NOMO-1 (cell line): ENCODE measurements around the gene C22orf39.
A peak's percentile ranks its signal among the peaks of the same experiment; 100 is the strongest.

Experiments
- DNase-seq, 2 experiments: peaks; one replicate each; lab custom pipeline; 2025; ENCODE audit not compliant: unreplicated experiment in 2 of 2; lab: John Stamatoyannopoulos, UW

The C22orf39 gene, protein sequence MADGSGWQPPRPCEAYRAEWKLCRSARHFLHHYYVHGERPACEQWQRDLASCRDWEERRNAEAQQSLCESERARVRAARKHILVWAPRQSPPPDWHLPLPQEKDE

DNA sequence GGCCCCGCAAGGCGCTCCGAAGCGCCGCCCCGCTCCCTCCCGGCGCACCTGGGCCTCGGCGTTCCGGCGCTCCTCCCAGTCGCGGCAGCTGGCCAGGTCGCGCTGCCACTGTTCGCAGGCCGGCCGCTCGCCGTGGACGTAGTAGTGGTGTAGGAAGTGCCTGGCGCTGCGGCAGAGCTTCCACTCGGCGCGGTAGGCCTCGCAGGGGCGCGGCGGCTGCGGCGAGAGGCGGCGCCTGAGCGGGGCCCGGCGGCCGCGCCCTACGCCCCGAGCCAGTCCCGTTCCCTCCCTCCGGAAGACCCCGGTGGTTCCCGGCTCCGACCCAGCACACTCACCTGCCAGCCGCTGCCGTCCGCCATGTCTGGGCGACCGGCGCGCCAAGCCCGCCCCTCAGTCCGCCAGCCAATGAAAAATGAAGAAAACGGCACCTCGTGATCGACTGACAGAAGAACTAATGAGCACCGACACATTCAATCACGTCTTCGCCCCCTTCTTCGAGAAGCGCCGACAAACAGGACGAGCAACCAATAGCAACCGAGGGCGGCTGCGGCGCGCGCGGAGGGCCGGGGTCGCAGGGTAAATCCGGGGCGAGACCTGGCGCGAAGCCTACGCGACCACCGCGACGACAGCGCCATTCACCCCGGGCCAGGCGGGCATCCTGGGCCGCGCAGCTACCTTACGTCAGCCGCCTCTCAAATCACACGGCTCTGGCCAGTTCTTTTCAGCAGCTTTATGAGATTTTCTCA lies at the start of gene C22orf39:
C22orf39 (minus strand) TSS at position 382 of the 746 bp plus-strand sequence; CDS start at position 359, 23 bp downstream.
- peak; percentile 92 for DNase-seq

DNA sequence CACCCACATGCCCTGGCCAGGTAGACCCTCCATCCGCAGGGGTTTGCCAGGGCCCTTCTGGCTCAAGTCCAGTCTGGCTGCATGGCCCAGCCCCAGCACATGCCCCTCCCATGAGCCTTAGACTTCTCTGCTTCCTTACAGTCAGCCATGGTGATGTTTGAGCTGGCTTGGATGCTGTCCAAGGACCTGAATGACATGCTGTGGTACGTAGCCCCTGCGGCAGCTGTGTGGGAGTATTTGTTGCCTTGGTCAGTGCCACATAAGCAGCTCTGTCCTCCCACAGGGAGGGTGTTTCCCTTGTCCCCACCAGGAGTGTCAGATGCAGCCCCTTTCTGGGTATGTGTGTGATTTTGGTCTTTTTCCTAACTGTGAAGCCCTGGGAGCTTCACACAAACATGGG lies 49.7 kb upstream of the C22orf39 start:
- DNase-seq: no peak

DNA sequence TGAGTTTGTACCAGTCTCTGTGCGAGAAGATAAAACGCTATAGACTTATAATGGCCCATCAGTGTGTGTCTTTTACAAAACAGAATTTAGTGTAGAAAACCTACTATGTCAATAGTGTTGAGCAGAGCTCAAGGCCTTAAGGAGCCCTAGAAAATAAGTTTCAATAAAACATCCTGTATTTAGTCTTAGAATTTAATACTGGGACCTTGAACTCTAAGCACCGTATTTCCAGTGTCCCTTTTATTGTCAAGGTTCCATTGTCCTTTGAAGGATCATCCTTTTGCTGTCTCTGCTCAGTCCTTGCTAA lies 48.8 kb upstream of the C22orf39 start:
- no peak for DNase-seq

DNA sequence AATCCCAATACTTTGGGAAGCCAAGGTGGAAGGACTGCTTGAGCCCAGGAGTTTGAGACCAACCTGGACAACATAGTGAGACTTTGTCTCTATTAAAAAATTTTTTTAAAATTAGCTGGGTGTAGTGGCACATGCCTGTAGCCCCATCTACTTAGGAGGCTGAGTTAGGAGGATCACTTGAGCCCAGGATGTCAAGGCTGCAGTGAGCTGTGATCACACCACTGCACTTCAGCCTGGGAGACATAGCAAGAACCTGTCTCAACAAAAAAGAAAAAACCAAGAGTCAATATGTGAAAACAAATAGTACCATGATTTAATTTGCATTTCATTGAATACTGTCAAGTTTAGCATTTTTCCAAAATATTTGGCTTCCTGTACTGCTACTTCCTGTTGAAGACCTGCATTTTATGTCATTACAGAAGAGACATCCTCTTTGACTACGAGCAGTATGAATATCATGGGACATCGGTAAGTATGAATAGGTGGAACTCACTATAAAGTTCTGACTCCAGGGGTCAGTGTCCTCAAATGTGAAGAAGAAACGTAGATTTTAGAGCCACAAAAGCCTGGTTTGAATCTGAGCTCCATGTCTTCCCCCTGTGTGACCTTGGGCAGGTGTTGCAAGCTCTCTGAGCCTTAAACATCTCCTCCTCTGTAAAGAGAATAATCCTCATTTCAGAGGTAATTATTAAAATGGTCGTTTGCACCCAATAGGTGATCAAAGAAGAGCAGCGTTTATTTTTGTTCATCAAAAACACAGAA lies 48.2 kb upstream of the C22orf39 start:
- no peak for DNase-seq

DNA sequence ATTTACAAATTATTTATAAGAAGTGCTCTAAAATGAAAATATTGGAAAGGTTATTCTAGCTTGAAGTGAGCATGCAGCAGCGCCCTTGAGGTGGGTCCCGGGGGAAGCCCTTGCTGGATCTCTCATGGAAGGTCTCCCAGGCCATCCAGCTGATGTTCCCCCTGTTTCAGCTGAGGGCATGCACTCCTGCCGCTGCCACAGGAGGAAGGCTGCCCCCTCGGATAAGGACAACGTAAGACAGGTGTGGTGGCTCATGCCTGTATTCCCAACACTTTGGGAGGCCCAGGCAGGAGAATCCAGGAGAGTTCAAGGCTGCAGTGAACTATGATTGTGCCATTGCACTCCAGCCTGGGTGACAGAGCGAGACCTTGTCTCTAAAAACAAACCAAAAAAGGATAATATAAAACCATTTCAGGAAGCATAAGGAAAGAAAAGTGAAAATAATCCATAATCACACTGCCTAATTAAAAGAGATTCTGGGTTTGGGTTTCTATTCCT lies 47.2 kb upstream of the C22orf39 start:
- no peak for DNase-seq

DNA sequence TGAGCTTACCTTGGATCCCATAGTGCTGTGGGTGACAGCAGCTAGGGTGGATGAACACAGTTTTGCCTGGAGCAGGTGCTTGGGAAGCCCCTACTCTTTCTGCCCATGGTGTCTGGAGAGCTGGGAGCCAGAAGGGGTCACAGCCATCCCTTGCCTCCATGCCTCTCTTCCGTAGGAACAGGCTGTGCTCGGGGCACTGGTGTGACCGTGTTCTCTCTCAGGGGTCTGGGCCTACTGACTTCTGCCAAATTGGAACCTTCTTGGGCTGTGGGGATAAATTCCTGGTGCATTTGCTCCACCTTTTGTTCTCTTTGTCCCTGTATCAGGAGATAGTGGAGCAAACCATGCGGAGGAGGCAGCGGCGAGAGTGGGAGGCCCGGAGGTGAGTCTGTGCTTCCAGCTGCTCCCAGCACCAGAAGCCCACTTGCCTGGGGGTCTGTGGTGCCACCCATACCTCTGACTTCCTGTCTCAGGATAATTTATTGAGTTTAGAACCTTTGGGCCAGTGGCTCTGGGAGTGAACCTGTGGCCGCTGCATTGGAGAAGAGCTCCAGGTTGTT lies 46.6 kb upstream of the C22orf39 start:
- no peak for DNase-seq

DNA sequence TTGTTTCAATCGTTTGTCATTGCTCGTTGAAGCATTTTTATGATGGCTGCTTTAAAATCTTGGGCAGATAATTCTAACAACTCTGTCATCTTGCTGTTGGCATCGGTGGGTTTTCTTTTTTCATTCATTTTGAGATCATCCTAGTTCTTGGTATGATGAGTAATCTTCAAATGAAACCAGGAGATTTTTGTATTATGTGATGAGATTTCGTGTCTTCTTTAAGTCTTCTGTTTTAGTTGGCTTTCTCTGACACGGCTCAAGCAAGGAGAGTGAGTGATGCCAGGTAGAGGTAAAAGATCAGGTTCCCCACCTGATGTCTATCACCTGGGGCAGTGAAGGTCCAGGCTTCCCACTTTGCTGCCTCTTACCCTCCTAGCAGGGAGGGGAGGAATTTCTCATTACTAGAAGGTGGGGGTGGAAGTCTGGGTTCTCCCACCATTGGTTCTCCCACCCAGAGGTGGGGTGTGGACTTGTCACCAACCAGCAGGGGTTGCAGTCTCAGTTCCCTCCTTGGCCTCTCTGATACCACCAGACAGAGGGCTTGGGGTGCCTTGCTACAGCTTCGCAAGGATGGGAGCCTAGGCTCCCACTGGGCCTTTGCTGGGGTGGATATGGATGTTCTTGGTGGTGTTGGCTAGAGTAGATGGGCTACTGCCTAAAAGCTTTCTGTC lies 45.1 kb upstream of the C22orf39 start:
- no peak for DNase-seq

DNA sequence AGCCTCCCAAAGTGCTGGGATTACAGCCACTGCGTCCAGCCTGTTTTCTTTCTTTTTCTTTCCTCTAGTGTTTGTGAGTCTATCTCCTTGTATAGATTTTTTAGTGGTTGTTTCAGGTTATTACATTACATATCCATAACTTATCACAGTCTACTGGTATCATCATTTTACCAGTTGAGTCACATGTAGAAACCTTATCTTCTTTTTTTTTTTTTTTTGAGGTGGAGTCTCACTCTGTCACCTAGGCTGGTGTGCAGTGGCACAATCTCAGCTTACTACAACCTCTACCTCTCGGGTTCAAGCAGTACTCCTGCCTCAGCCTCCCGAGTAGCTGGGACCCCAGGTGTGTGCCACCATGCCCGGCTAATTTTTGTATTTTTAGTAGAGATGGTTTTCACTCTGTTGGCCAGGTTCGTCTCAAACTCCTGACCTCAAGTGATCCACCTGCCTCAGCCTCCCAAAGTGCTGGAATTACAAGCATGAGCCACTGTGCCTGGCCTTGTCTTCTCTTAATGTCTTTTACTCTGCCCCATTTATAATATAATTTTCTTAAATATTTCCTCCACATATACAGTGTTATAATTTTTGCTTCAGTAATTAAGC lies 43.2 kb upstream of the C22orf39 start:
- DNase-seq: no peak

DNA sequence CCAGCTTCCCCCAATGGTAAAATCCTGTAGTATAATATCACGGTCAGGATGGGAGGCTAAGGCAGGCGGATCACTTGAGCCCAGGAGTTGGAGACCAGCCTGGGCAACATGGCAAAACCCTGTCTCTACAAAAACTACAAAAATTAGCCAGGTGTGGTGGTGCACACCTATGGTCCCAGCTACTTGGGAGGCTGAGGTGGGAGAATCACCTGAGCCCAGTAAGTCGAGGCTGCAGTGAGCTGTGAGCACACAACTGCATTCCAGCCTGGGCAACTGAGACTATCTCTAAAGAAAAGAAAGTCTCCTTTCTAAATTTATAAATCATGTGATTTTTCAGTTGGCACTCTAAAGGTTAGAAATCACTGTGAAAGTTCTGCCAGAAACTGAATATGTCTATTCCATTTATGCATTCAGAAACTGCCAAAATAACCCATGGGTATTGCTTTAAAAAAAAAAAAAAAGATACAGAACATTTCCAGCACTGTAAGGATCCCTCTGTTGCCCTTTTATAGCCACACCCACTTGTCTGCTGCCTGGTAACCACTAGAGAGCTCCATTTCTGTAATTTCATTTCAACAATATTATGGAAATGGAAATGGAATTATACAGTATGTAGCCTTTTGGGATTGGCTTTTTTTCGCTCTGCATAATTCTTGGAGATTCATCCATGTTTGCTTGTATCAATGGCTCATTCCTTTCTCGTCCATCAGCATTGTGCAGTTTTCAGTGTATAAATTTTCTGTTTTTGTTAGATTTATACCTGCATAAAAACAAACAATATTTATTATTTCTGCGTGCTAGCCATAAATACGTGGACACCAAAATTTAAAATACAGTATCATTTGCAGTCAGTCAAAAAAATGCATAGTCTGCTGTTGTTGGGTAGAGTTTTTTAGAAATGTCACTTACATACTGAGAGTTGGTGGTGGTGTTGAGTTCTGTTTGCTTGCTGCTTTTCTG lies 41.7 kb upstream of the C22orf39 start:
- DNase-seq: no peak

DNA sequence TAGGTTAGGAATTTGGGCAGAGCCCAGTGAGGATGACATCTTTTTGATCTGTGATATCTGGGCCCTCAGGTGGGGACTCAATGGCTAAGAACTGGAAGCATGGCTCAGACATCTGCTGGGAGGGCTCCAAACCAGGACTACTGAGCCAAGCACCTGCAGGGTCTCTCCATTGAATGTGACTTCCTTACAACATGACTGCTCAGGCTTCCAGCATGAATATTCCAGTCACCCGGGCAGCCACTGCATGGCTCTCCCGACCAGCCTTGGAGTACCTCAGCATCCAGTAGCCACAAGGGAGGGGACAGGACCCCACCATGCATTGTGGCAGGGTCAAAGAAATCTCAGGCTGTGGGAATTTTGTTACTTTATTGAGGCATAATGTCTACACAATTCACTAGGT lies 40.8 kb upstream of the C22orf39 start:
- no peak for DNase-seq

DNA sequence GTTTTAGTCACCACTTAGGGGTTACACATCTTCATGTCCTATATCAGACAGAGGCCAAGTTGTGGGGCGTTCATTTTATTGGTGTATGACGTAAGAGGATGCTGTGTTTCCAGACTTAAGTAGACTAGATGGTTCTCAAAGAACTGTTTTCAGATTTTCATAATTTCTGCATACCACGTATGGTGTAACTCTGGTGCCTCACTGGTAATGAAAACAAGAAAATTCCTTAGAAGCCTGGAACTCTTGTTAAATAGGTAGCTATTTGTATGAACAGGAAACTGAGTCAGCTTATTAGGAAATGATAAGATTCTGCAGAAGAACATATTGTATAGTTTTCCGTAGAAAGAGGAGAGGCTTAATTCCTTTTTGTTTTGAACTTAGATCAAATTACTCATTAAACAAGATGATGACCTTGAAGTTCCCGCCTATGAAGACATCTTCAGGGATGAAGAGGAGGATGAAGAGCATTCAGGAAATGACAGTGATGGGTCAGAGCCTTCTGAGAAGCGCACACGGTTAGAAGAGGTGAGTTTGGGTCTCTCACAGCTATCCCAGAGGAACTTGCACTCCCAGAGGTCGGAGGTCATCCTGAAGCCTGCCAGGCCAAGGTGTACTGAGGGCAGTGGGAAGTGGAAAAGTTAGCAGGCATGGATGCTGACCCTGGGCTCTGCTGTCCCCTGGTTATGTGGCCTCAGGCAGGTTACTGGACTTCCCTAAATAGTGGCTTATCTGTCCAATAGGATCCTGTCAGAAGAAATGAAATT lies 36.2 kb upstream of the C22orf39 start:
- no peak for DNase-seq

DNA sequence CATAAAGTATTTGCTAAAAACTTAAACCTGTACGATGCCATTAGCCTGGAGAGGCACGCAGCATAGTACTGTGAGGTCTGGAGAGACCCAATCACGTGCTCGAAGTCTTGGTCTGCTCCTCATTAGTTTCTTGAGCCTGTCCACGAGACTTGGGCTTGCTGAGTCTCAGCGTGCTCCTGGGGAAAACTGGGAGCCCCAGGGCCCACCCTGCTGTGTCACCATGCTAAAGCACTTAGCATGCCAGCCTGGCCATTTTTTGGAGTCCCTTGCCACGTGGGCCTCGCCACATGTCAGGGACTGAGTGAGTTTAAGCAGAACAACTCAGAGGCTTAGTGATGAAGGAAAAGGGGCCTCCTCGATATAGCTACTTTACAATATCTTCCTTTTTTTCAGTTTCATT lies 34.8 kb upstream of the C22orf39 start:
- DNase-seq: no peak

DNA sequence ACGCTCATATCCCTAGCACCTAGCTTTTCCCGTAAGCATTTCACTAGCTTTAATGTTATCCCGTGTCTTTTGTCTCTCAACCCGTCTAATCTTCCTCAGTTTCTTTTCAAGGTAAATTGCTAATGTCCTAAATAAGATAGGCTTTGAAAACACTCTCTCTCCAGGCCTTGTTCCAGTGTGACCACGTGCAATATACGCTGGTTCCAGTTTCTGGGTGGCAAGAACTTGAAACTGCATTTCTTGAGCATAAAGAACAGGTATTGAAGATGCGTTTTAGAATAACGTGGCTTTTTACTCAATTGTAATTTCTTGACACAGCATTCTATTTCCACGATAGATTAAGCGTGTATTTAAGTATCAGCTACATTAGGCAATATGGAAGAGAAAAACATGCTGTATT lies 33.3 kb upstream of the C22orf39 start:
- peak in 1 of 2 experiments; percentile 24 for DNase-seq

DNA sequence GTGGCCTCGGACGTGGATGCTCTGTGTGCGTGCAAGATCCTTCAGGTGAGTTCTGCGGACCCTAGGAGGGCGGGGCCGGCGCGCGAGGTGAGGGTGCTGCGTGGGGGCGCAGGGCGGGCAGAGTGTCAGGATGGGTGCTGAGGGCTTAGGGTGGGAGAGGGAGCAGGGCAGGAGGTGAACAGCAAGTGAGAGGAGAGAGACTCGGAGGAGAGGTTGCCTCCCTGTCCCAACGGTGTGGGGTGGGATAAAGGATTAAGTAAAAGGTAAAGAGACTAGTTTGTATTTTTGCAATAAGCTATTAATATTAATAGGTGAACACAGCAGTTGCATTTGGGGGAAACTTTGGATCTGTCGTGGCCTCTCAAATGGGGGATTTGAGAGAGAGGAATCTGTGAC lies 32.7 kb upstream of the C22orf39 start:
- DNase-seq: no peak

DNA sequence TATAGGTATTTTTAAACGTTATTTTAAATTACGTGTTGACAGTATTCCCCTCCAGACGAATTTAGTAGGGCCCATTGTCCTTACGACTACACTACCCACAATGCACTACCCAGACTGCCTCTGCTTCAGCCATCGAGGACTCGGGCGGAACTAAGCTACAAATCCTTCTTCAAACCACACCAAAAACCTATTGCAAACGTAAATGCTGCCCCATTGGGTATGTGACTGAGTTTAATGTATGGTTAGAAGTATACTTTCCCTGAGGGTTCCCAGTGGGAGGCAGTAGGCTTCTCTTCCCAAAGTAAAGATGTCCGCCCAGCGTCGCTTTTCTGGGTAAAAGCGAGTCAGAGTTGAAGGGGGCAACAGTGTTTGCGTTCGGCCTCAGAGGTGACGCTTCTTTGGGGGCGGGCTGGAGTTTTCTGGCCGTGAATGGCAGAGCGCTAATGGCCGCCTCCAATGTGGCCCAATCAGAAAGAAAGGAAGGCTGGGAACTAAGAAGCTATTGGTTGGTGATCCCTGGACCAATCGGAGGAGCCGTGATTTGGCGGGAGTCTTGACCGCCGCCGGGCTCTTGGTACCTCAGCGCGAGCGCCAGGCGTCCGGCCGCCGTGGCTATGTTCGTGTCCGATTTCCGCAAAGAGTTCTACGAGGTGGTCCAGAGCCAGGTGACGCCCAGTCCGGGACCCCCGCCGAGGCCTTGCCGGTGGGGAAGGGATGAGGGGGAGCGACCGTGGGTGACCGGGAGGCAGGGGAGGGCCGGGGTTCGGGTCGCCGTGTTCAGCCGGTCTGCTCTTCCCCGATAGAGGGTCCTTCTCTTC lies 32.1 kb upstream of the C22orf39 start, which contains the start of gene CDC45:
CDC45 (plus strand) TSS at position 566 of the 818 bp plus-strand sequence; CDS start at position 615, 49 bp downstream.
- peak; percentile 99 to 100 for DNase-seq

DNA sequence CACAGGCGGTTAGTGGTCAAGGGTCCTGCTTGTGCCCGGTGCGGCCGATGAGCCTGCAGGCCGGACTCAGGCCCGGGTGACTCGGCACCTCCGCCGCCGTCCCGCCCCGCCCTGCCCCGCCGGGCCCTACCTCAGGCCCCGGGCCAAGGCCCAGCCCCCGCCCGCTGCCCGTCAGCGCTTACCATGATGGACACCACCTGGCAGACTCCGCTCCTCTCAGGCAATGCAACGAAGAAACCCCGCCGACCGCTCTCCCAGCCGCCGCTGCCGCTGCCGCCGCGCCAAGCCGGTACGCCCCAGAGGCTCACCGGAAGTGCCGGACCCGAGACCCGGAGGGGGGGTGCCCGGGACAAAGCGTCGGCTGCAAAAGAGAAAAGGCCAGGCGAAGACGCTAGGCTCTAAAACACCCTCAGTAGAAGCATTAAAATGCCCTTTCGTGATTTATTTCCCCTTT lies 31.4 kb upstream of the C22orf39 start, which contains the start of gene UFD1:
UFD1 (minus strand) TSS at position 293 of the 454 bp plus-strand sequence; CDS start at position 185, 108 bp downstream.
- DNase-seq: peak in 1 of 2 experiments; percentile 66

DNA sequence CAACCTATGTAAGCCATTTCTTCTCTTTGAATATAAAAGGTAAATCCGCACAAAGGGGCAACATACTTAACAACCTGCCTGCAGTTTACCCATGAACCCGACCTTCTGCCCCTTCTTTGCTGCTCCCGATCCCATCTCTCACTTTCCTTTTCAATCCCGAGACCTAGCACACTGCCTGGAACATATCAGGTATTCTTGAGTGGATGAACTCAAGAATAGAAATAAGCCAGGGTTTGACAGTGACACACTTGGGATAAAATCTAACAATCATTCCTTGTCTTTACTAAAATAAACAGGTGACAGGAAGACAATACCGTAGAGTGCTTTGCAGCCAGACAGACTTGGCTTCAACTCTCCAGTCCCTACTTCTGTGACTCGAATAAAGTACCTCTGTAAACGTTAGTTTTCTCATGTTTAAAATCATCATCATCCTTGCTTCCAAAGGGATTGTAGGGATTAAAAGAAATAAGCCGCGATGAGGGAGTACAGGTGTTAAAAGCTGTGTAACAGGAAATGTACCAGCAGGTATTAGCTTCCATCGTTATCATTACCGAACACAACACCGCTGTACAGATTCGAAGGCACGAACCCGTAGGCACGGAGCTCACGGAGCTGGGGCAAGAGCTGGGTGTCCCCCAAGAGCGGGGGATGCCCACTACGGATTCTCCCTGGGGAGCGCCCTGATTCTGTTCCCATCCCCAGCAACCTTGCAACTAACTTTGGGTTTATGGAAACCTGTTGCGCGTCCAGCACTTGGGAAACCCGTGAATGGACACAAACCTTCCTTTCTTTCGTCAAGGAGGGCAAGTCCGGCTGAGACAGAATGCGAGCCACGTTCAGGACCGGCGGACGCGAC lies 30.8 kb upstream of the C22orf39 start:
- DNase-seq: no peak
